Transverse colon (tissue), 4 donors: ENCODE results near the gene PRICKLE1. TPM values are rescaled to one million over a fixed set of nuclear protein-coding genes. Genes with fewer than 3 reads are reported as not detected.
A peak's percentile ranks its signal among the peaks of the same experiment; 100 is the strongest.

ENCODE experiments used
- DNase-seq: peaks from one replicate; pipeline ENCODE4 v3.0.0-alpha.2; 2019
- H3K27ac ChIP-seq, 4 donors: fragments of 200-600 bp; sonication (generic); 2 replicates each; pipeline ENCODE4 v1.5.1; 2016 to 2018; ENCODE audit warnings: inconsistent platforms in 4 of 4
- H3K27me3 ChIP-seq: fragments of 200-600 bp; sonication (generic); 2 replicates; pipeline ENCODE4 v1.5.1; 2017; ENCODE audit warnings: inconsistent platforms
- H3K36me3 ChIP-seq, 4 donors: fragments of 200-600 bp; sonication (generic); 2 replicates each; pipeline ENCODE4 v1.5.1; 2017 to 2019; ENCODE audit warnings: inconsistent platforms in 4 of 4
- H3K4me1 ChIP-seq, 4 donors: fragments of 200-600 bp; sonication (generic); 2 replicates each; pipeline ENCODE4 v1.5.1; 2017 to 2020; ENCODE audit warnings: inconsistent platforms in 4 of 4
- H3K4me3 ChIP-seq, 4 donors: fragments of 200-600 bp; sonication (generic); 1 replicate in 1 of 4; 2 replicates in 3 of 4; pipeline versions ENCODE4 v1.5.1 to v1.6.1; 2017 to 2019; ENCODE audit warnings: inconsistent platforms in 4 of 4
- H3K9me3 ChIP-seq, 2 donors: fragments of 200-600 bp; sonication (generic); 2 replicates each; pipeline ENCODE4 v1.5.1; 2017 to 2019; ENCODE audit warnings: inconsistent platforms in 2 of 2
- EP300 ChIP-seq: sonication (generic); formaldehyde crosslinking; IDR thresholded peaks from one replicate; pipeline ENCODE4 v1.6.1; 2017; ENCODE audit warnings: antibody characterized with exemption, low read depth
- POLR2A ChIP-seq: fragments of 450-650 bp; IDR thresholded peaks from one replicate; pipeline ENCODE4 v1.6.1; 2016; ENCODE audit warnings: antibody characterized with exemption, mild to moderate bottlenecking, moderate library complexity
- POLR2AphosphoS5 ChIP-seq, 3 donors: sonication (generic); formaldehyde crosslinking; IDR thresholded peaks; one replicate each; pipeline ENCODE4 v1.6.1; 2016; ENCODE audit warnings: antibody characterized with exemption in 3 of 3
- WGBS, 2 donors: methylation state at CpG; one replicate each; pipeline ENCODE4 v1.1.5; 2018; ENCODE audit warnings: low coverage in 1 of 2; 5-methylcytosine and 5-hydroxymethylcytosine counted together
- in situ Hi-C, 4 donors: fragments of 200-750 bp; cut with MboI; loops; one replicate each; pipeline versions ENCODE4 v1.15.0 to v1.15.1; 2017; ENCODE audit warnings: low sequenced_read_pairs in 3 of 4, low pct_ligation_motif_present in 1 of 4, low pct_unique_long_range_greater_than_20kb in 1 of 4
- intact Hi-C: fragments of 100-400 bp; cut with DNase I; formaldehyde crosslinking; loops from one replicate; pipeline ENCODE4 v1.15.1; 2023; ENCODE audit warnings: low total_unique reads
- total RNA-seq, 4 donors: library from RNA; depleted of rRNA; stranded (reverse); fragments of >200 nt; gene quantifications; one replicate each; pipeline ENCODE4 v1.1.0, GENCODE V29; 2016
- TF ChIP-seq, protein P1 (sequence below), 5 experiments: fragments of 200-600 bp in 3 of 5; fragments of 450-650 bp in 2 of 5; sonication (generic) in 3 of 5; IDR thresholded peaks; 1 replicate in 2 of 5; 2 replicates in 3 of 5; pipeline ENCODE4 v1.5.1; 2016 to 2017; ENCODE audit warnings: antibody characterized with exemption in 5 of 5, inconsistent platforms in 3 of 5, mild to moderate bottlenecking in 2 of 5, moderate library complexity in 1 of 5

PRICKLE1 gene
- 1 to 10 TPM; 1.2 to 6.4 (median 2.8) TPM for total RNA-seq

DNA sequence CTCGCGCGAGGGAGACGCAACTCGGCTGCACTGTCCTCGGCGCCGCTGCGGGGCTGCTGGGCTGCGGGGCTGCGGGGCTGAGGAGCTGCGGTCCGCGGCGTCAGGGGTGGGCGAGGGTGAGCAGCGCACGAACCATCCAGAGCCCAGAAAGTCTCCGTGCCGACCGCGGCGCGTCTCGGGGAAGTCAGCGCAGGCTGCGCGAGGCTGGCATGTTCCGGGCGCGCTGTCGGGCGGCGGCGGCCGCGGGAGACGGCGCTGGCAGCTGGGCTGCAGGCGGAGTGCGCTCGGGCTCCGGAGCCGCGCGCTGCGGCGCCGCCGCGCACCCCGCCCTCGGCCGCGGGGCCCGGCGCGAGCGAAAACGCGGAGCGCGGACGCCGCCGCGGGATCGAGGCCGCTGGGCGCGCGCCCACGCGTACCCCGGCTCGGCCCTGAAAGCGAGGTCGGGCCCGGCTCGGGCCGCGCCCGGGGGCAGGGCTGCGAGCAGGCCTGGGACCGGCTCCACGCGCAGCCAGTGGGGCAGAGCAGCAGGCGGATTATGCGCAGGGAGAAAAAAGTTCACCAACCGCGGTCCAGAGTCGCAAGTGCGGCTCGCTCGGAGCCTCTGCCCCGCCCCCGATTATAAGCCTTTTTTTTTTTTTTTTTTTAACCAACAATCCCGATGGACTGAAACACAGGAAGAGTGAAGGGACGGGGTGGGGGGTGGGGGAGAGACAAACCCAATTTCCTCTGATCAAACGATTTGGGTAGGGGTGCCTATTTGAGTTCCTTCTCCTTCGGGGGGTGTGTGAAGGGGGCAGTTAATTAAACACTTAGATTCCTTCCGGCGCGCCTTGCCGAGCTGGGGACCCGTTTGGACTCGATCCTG, at the start of gene PRICKLE1:
Gene PRICKLE1, minus strand, starts transcription at position 282 of the 865 bp plus-strand sequence. CDS start 117,230 bp downstream, outside the sequence.
- intact Hi-C loops = no loop called here
- peak within 1 kb of the TSS; percentile 43 to 79 (median 51) for H3K27ac ChIP-seq

DNA sequence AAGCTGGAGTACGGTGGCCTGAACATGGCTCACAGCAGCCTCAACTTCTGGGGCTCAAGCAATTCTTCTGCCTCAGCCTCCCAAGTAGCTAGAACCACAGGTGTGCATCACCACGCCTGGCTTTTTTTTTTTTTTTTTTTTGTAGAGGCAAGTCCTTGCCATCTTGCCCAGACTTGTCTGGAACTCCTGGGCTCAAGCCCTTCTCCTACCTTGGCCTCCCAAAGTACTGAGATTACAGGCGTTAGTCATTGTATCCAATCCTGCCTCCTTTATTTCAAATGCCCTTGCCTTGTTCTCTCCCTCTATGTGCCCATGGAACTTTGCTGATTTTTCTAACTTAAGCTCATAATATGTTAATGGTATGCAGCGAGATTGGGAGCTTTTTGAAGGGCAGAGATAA, 49.2 kb upstream of the PRICKLE1 start:
- Histone ChIP-seq H3K9me3 (no peaks in the 10 kb centered on the region), H3K27ac (no peak overlapping the region), H3K36me3 (no peaks in the 10 kb centered on the region), H3K27me3 (no peaks in the 10 kb centered on the region), H3K4me3 (no peak overlapping the region), H3K4me1 (no peaks in the 10 kb centered on the region)
- 82 to 85% methylated on average over 3 to 4 of the region's 4 CpGs for WGBS, 2 donors
- no peak for DNase-seq
- in situ Hi-C loops = no loop called here
- intact Hi-C loops = no loop called here
- no peak for TF ChIP-seq POLR2AphosphoS5 (IDR thresholded peaks at IDR 0.05)
- TF ChIP-seq POLR2A = no peak
- no peak for TF ChIP-seq EP300
- TF ChIP-seq, protein P1, sequence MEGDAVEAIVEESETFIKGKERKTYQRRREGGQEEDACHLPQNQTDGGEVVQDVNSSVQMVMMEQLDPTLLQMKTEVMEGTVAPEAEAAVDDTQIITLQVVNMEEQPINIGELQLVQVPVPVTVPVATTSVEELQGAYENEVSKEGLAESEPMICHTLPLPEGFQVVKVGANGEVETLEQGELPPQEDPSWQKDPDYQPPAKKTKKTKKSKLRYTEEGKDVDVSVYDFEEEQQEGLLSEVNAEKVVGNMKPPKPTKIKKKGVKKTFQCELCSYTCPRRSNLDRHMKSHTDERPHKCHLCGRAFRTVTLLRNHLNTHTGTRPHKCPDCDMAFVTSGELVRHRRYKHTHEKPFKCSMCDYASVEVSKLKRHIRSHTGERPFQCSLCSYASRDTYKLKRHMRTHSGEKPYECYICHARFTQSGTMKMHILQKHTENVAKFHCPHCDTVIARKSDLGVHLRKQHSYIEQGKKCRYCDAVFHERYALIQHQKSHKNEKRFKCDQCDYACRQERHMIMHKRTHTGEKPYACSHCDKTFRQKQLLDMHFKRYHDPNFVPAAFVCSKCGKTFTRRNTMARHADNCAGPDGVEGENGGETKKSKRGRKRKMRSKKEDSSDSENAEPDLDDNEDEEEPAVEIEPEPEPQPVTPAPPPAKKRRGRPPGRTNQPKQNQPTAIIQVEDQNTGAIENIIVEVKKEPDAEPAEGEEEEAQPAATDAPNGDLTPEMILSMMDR (IDR thresholded peaks at IDR 0.05) = no peak

More for the DNA sequence above, at the start of gene PRICKLE1:
- TF ChIP-seq, protein P1 (IDR thresholded peaks at IDR 0.05) = no peak
- TF ChIP-seq POLR2A = no peak
- no peak for TF ChIP-seq POLR2AphosphoS5 (IDR thresholded peaks at IDR 0.05)
- no peak for TF ChIP-seq EP300
- WGBS, 2 donors = 0 to 1% methylated on average over 5 to 63 of the region's 107 CpGs
- Histone ChIP-seq H3K9me3 (no peaks in the 10 kb centered on the region), H3K4me3 (peak within 1 kb of the TSS; percentile 48 to 69 (median 58)), H3K4me1 (peaks cover 3 to 24% (median 13%) of the 10 kb centered on the region in 4 donors), H3K36me3 (no peaks in the 10 kb centered on the region), H3K27me3 (peaks cover 50% of the 10 kb centered on the region)
- peak; percentile 20 for DNase-seq
- in situ Hi-C loops = loop anchor here in 1 of 4 donors (25.0 kb wide), 1 partner anchor 102 kb away; no protein-coding TSS in a partner anchor

DNA sequence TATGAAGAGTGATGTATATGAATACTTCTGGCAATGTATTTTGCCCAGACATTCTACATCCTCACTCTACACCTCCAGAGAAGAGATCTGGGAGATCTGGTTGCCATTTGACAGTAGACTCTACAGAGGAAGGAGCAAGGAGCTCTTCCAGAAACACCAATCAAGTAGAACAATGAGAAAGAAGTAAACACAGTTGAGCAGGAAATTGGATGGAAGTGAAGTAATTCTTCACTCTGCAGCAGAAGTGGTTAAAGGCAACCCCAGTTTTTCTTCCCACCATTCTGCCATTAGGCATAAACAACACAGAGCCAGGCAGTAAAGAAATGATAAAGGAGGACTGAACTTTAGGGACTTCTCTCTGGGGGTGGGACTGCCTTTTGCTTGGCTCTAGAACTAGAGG, 48.5 kb upstream of the PRICKLE1 start:
- H3K4me3 ChIP-seq = no peak overlapping the region
- no peak overlapping the region for H3K27ac ChIP-seq
- no peaks in the 10 kb centered on the region for H3K27me3 ChIP-seq
- no peaks in the 10 kb centered on the region for H3K4me1 ChIP-seq
- in situ Hi-C loops = no loop called here
- TF ChIP-seq, protein P1 (IDR thresholded peaks at IDR 0.05) = no peak
- TF ChIP-seq POLR2A (no peak), POLR2AphosphoS5 (IDR thresholded peaks at IDR 0.05) (no peak), EP300 (no peak)
- intact Hi-C loops = no loop called here
- no peak for DNase-seq
- H3K9me3 ChIP-seq = no peaks in the 10 kb centered on the region
- H3K36me3 ChIP-seq = no peaks in the 10 kb centered on the region

DNA sequence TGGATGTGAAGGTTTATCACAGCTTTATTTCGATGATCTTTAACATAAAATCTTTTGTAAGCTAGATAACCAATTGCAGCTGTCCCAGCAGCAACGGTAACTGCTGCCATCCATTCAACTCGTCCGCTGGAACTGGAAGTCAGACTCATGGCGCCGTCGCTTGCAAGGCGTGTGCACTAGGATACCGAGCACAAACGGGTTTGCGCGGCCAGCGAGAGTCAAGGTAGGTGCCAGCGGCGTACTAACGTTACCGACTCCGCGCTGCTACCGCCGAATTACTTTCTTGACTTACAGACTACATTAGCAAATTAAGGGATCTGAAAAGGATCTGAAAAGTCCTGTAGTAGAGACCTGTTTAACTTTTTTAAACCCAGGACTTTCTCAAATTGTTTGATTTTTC, 47.4 kb upstream of the PRICKLE1 start:
- TF ChIP-seq POLR2AphosphoS5 (IDR thresholded peaks at IDR 0.05) (no peak), EP300 (no peak), POLR2A (no peak)
- TF ChIP-seq, protein P1 (IDR thresholded peaks at IDR 0.05) = no peak
- H3K9me3 ChIP-seq = no peaks in the 10 kb centered on the region
- no peaks in the 10 kb centered on the region for H3K27me3 ChIP-seq
- in situ Hi-C loops = no loop called here
- H3K4me1 ChIP-seq = no peaks in the 10 kb centered on the region
- DNase-seq = no peak
- intact Hi-C loops = no loop called here
- WGBS, 2 donors = 97 to 99% methylated on average over 20 to 21 of the region's 21 CpGs
- no peak overlapping the region for H3K4me3 ChIP-seq
- no peak overlapping the region for H3K27ac ChIP-seq
- no peaks in the 10 kb centered on the region for H3K36me3 ChIP-seq
